DMS114 treated with DMSO at 0.1 percent for 48 hours (cell line): Measurements from ENCODE around the gene ANP32E.
"Not testable (repeated sequence)": the region's sequence is repeated elsewhere in the genome, so short reads cannot be mapped to it uniquely, and the experiment has no call there.

Source experiments
- DNase-seq: peaks from one replicate; lab custom pipeline; 2025; ENCODE audit not compliant: unreplicated experiment; lab: John Stamatoyannopoulos, UW

Gene ANP32E

DNA sequence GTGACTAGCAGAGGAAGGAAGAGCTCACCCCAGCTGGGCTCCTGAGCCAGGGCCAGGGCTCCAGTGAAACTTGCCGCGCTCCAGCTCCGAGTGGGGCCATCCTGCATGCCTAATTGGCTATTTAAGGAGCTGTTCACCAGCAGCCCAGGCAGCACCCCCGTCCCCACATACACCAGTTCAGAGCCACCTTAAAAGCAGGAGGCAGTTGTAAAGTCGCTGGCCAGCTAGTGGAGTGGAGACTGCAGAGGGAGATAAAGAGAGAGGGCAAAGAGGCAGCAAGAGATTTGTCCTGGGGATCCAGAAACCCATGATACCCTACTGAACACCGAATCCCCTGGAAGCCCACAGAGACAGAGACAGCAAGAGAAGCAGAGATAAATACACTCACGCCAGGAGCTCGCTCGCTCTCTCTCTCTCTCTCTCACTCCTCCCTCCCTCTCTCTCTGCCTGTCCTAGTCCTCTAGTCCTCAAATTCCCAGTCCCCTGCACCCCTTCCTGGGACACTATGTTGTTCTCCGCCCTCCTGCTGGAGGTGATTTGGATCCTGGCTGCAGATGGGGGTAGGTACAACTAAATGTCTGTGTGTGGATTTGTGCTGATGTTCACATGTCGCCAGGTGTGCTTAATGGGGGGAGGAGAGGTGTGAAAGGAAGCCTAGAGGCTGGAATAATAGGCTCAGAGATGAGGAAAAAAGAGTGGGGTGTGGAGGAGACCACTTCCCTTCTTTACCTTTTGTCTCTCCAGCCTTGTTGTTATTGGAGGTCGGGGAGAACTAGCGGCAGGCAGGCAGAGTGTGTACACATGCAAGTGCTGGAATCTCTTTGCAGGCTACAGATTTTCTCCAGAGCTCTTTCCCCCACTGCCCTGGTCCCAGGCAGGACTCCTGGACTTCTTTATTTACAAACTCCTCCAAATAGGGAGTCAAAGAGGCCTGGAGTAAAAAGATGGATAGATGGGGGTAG, 22.0 kb upstream of the ANP32E start, which contains the start of gene CA14:
TSS of gene CA14 (plus strand) at position 151 of the 962 bp plus-strand sequence. CDS start at position 506, 355 bp downstream.
- DNase-seq, result no peak

DNA sequence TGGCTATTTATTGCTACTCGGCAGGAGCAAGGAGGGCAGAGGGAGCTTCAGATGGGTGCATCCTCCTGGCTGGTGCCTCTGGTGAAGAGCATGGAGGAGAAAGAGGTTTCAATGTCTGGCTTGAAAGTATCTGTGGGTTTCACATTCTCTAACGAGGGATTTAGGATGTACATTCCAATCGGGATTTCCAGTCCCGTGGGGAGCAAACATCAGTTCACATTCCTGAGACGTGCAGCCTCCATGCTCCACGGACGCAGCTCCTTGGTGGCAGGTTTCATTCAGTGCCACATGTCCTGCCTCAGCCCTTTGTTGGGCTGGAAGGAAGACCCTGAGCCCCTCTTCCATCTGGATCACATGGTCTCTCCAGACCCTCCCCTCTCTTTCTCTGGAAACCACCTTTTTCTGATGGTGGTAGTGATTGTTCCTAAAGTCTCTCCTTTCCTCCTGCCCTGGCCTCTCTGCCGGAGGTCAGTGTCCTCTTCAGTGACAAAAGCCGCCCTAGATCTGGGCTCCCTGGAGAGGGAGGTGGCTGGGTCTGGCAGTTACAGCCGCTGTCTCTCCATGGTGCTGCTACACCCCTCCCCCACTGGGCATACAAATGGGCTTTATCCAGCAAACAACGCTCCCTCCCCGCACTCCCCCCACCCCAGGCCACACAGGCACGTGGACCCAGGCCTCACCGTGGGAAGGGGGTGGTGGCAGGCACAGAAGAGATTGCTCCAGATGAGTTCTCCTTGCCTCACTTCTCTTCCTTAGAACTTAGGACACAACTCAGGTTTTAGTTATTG, 20.8 kb upstream of the ANP32E start:
- DNase-seq, result no peak

- DNase-seq, result no peak
Observed at GRCh38 chr1:150256198-150256553, 20.3 kb upstream of the ANP32E start.

DNA sequence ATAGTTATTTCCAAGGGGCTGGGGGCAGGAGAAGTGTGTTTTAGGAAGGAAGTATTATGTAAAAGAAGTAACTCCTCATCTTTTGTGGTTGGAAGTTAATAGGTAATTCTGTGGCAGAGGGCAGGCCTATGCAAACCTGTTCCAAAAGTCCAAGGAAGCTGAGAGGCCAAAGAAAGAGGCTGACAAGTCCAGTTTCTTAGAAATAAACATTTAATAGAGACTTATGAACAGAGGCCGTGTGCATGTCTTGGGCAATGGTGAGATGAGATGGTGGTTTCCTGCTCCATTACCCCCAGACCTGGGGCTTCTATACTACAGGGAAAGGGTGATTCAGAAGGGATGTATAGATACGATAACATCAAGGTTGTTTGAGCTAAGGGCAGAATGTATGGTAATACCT, 14.0 kb upstream of the ANP32E start:
- DNase-seq, result no peak

DNA sequence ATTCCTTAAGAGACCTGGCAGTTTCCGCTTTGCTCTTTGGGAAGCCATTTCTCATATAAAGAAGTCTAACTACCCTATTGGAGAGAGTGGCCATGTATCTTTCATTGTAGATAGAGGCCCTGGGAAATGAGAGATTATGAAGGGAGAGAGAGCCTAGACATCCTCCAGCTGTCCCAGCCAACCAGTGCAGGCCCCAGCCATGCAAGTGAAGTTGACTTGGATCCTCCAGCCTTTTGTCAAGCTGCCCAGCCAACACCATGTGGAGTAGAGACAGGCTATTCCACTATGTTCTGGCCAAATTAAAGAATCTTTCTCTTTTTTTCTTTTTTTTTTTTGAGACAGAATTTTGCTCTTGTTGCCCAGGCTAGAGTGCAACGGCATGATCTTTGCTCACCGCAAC, 7.1 kb upstream of the ANP32E start:
- no peak for DNase-seq

DNA sequence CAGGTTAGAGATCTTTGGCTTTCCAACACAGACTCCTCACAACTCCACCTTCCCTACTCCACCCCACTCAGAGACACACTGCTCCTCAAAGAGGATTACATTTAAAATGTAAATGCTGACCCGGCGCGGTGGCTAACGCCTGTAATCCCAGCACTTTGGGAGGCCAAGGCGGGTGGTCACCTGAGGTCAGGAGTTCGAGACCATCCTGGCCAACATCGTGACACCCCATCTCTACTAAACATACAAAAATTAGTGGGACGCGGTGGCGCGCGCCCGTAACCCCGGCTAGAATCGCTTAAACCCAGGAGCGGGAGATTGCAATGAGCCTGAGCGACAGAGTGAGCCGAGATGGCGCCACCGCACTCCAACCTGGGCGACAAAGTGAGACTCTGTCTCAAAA, 1.8 kb upstream of the ANP32E start:
- no peak for DNase-seq

GRCh38 chr1:150237176-150237575, 1.3 kb upstream of the ANP32E start:
- DNase-seq, result not testable (repeated sequence)

- no peak for DNase-seq
Observed at GRCh38 chr1:150236614-150237100, 745 bp upstream of the ANP32E start.

DNA sequence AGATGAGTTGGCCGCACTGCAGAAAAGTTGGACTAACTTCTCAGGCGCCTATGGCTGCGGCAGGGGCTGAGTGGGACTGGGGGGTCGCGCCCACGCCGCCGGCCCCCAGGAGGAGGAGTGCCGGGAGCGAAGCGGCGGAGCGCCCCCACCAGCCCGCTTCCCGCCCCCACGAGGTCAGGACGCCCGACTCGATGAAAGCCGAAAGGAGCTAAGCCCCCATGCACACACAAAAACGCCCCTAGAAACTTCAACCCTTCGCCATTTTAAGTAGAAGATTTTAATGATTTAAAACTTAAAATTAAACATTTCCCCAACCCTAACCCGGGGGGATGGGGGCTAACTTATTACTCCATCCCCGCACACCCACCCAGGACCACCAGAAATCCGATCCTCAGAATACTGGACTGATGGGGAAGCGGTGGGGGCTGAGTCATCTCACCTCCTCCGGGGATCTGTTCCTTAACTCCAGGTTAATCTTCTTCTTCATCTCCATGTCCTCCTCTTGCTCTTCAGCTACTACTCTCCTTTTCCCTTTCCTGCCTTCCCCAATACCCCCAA, 539 bp downstream of the ANP32E start:
- no peak for DNase-seq

DNA sequence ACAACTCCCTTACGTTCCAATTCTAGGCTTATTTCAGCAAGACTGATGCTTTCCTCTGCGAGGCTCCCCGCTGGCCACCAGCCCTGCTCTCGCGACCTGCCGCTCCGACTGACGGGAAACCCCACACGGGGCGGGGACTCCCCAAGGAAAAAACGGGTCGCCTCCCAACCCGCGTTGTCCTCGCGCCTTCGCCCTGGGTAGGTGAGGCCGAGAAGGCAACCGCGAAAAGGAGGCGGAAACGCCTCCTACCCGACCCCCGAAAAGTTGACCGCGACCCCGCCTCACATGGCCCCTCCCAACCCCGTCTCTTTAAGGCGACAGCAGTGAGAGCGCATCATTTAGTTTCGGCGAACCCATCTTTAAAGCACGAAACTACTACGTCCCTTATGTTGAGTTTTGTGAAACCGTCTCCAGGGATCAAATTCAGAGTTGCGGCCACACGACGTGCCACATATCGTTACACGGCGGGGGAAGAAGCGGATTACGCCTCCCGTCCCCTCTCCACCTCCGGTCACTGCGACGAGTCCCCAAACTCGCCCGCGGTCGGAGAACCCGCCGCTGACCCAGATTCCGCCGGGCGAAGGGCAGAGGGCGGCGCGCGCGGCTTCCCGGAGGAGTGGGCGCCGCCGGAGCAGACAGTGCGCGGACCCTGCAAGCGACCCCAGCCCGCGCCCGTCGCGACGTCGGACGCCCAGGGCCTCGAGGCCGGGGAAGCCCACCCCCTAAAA, 1.2 kb downstream of the ANP32E start:
- DNase-seq, result peak; percentile 61

DNA sequence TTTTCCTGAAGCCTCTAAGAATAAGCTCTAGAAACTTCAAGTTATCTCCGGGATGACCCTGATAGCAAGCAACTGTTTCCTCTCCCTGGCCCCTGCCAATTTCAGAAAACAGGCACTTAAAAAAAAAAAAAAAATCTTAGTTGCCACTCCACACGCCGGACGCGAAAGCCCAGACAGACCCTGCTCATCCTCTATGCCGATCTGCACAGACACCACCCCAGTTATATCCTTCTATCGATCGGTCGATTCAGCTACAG, 1.7 kb downstream of the ANP32E start:
- no peak for DNase-seq

GRCh38 chr1:150233359-150234308, 2.3 kb downstream of the ANP32E start:
- DNase-seq, result peak; percentile 37

- DNase-seq, result not testable (repeated sequence)
Observed at GRCh38 chr1:150232921-150233320, 3.0 kb downstream of the ANP32E start.

DNA sequence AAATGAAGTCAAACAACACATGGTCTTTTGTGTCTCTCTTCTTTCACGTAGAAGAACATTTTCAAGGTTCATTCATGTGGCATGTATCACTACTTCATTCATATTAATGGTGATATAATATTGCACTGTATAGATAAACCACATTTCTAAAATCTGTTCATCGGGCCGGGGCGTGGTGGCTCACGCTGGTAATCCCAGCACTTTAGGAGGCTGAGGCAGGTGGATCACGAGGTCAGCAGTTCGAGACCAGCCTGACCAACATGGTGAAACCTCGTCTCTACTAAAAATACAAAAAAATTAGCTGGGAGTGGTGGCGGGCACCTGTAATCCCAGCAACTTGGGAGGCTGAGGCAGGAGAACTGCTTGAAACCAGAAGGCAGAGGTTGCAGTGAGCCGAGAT, 7.7 kb downstream of the ANP32E start:
- DNase-seq, result not testable (repeated sequence)

- DNase-seq, result no peak
Observed at GRCh38 chr1:150227228-150227627, 8.7 kb downstream of the ANP32E start.

DNA sequence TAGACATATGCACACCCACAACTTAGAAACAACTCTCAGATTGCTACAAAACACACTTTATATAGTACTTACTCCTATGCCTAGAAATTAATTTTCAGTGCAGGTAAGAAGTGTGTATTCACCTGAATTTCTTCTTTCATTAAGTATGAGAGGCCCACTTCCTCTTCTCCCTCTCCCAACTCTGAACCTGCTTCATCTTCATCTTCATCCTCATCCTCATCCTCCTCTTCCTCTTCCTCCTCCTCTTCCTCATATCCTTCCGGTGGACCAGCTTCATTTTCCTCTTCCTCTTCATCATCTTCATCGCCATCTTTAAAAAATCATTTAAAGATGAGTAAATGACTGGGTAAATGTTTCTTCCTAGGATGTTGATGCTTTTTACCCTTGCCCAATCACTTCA, 9.4 kb downstream of the ANP32E start:
- no peak for DNase-seq

DNA sequence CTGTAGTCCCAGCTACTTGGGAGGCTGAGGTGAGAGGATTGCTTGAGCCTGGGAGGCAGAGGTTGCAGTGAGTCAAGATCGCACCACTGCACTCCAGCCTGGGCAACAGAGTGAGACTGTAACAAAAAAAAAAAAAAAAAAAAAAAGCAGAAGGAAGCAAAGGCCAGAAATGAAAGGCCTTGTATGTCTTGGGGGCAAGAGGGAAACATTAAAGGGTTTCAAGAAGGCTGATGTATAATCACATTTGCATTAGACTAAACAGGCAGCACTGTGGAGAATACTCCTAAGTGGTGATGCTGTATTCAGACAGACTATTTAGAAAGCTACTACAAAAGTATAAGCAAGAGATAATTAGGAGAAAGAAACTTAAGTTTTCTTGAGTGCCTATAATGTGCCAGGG, 10.4 kb downstream of the ANP32E start:
- DNase-seq, result no peak

- DNase-seq, result no peak
Observed at GRCh38 chr1:150224983-150225382, 10.9 kb downstream of the ANP32E start.

DNA sequence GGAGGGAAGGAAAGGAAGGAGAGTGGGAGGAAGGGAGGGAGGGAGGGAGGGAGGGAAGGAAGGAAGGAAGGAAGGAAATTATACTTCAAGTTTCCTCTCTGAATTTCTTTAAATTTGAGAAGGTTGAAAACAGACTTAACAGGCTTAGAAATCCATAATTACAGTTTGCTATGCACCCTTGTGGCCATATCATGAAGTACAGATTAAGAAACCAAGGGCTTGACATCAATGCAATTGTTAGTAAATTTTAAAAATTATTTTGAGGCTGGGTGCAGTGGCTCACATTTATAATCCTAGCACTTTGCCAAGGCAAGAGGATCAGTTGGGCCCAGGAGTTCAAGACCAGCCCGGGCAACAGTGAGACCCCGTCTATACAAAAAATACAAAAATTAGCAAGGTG, 14.4 kb downstream of the ANP32E start:
- peak; percentile 39 for DNase-seq

DNA sequence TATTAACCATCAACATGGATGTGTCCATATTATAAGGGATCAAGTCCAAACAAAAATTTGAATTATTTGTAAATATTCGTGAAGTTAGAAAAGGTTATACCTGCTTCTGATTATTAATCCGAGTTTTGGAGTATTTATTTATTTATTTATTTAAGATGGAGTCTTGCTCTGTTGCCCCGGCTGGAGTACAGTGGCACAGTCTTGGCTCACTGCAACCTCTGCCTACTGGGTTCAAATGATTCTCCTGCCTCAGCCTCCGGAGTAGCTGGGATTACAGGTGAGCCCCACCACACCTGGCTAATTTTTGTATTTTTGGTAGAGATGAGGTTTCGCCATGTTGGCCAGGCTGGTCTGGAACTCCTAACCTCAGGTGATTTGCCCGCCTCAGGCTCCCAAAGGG, 20.1 kb downstream of the ANP32E start:
- not testable (repeated sequence) for DNase-seq
